ENCODE results near the gene INHA.

Gene INHA

DNA sequence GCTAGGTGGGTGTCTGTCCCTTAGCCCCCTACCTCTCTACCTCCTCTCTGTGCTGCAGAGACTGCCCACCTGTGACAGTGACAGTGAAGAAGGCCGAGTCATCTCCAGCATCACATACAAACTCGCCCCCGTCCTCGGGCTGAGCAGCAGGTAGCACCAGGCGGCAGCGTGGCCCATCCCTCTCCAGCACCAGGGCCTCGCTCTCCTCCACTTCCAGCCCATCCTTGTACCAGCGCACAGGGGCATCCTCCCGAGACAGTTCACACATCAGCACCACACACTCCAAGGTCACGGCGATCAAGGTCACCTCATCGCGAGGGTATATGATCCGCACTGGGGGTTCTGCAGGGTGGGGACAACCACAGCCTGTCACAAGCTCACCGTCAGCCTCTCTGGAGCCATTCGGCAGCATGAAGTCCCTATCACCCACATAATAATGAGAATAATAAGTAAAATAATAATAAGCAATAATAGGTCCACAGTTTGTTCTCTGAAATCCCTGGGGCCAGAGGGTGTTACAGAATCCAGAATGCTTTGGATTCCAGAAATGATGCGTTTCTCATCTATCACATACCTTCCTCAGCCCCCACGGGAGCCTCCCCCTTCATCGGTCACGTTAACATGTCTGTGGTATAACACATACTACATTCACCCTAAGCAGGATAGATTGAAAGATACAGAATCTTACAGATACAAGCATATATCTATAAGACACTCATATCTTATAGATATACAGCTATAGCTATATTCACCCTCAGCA, 12.8 kb upstream of the INHA start:
- no peak for DNase-seq (ENCODE audit: low read depth)

DNA sequence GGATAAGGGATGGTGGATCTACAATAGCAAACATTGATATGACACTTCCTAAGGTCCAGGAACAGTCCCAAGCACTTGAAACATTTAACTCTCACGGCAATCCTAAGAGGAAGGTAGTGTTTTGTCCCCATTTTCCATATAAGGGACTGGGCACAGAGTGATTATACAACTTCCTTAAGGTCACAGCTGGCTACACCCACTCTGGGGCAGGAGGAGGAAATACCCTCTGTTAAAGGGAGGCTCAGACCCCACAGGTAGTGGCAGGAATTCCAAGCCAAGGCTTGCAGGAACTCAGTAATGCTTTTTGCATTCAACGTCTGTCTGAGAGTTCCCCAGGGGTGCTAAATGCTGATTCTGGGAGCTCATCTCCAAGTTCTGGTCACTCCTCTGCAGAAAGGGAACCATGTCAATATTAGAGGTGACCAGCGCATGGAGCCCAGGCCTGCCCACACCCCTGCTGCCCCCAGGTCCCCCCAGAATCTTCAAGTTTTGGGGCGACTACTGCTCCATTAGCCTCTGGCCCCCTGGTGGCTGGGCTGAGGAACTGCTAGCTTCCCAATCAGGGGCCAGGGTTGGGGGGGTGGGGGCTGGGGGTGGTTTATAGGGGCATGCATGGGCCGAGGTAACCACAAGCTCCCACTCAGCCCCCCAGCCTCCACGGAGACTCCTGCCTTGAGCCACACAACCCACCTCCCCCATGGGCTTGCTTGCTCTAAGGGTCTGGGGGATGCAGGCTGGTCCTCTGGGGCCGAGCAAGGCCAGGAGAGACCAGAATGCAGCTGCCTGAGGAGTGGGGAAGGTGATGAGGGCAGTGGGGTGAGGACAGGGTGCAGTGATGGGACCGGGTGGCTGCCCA, 11.8 kb upstream of the INHA start:
- DNase-seq (ENCODE audit: low read depth): no peak

DNA sequence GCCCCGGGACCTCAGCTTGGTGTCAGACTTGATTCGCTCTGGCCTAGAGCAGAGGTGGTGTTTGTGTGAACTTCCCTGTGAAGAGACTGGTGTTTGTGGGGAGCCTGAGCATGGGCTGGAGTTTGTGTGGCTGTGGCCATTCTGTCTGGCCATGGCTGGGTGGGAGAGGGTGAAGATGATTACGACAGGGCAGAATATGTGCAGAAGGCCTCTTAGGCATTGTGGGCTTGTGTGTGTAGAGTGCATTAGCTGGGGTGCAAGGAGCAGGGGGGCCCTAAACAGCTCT, 11.3 kb upstream of the INHA start:
- DNase-seq (ENCODE audit: low read depth): no peak

DNA sequence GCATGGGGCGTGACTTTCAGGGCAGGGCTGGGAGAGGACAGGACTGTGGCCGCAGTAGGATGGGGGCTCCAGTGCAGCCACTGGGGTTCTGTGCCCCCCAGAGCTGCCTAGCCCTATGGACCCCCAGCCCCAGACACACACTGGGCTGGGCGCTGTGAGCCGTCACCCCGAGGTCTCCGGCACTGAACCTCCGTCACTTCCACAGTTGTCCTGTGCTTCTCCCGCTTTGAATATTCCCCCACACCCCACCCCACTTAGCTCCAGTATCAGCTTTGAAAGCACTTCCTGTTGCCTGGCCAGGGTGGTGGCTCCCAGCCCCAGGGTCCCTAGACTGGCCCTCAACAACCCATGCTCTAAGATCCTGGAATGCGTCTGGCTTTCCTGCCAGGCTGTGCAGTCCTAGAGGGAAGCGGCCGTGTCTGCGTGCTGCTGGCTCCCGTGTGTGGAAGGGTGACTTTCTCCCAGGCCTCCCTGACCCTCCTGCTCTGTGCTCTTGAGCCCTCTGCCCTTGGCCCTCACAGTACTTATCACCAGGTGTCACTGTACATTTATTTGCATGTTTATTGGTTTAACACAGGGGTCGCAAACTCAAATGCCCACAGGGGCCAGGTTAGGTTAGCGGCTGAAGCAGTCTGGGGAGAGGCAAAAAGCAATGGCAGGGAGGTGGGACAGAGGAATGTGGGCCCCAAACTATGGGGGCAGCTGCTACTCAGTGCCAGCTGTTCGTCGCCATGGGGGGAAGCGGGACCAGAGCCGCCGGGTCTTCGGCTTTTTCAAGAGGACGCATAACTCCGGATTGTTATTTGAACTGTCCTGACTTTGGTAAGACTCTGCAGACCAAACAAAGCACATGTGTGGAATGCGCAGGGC, 10.7 kb upstream of the INHA start:
- no peak for DNase-seq (ENCODE audit: low read depth)

DNA sequence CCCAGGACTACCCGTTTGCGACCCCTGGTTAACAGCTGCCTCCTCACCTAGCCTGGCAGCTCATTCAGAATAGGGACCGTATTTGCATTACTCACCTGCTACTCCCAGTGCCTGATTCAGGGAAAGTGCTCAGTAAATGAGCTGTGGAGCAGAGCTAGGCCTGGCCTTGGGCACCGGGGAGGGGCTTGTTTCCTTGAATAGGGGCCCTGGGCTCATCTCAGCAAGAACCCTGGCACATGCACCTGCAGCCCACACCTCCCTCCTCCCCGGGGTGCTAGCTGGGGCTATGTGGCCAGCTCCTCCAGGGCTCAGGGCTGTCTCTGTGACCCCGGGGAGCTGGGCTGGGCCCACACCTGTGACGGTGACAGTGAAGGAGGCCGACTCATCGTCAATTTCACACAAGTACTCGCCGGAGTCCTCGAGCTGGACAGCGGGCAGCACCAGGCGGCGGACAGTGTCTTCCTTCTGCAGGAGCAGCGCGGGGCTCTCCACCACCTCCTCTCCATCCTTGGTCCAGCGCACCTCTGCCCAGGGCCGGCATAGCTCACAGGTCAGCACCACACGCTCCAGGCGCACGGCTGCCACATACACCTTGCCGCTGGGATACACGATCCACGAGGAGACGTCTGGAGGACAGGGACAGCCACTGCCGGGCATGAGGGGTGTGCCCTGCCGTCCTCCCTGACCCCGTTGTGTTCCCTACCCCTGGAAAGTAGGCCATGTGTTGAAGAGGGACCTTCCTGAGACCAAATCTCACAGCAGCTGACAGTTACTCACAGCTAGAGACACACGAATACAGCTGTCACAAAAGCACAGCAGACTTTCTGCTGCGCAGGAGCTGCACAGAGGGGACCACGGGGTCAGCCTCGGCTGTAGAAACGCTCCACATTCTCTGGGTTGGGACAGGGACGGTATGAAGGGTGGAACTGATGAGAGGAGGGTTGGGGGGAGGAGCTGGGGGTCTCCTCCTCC, 9.8 kb upstream of the INHA start:
- no peak for DNase-seq (ENCODE audit: low read depth)

DNA sequence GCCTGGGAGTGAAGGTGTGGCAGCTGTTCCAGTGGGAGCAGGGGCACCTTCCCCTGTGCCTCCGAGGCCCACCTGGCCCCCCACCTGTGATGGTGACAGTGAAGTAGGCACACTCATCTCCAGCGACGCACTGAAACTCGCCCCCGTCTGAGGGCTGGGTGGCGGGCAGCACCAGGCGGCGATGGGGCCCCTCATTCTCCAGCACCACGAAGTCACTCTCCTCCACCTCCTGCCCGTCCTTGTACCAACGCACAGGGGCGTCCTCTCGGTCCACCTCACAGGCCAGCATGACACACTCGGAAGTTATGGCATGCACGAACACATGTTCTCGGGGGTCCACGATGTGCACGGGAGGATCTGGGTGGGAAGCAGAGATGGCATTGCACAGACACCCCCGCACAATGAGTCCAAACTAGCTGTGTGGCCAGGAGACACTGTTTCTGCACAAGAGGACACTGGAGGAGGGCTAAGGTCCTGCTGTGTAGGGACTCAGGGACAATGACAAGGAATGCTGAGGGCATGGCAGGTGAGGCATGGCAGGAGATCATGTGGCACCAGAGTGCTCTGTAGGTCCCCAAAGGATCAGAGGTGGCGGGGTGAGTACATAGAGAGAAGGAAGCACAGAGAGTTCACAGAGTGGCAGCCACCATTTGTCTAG, 8.7 kb upstream of the INHA start:
- DNase-seq (ENCODE audit: low read depth): no peak

DNA sequence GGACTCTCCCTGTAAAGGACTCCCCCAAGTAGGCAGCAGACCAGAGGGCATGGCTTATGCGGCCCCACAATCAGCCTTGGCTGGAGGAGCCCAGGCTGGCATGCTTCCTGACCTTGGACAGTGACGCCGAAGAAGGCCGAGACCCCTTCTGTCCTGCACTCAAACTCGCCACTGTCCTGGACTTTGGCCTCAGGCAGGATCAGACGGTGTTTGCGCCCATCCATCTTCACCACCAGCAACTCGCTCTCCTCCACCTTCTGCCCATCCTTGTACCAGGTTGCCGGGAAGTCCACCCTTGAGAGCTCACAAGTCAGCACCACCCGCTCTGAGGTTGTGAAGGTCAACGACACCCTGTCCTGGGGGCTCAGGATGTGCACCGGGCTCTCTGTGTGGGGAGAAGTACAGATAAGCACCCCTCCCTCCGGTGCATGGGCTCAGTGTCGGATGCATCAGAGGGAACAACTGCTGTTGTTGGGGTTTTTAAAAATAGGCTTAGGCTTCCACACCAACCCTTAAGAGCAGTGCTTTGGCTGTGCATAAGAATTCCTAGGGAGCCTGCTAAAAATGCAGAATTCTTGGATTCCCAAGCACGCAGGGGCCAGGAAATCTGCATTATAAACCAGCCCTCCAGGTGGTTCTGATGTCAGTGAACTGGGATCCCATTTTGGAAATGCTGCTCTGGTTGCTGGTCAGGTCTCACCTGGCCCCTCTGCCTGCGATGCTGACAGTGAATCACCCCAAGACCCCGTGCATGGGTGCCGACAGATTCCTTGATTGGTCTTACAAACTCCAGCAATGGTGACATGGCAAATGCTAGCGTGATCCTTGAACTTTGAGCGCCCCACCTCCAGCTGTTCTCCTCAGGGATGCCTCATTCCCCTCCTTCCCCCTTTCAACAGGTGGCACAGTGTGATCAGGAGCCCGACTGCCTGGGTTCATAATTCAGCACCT, 6.7 kb upstream of the INHA start:
- no peak for DNase-seq (ENCODE audit: low read depth)

DNA sequence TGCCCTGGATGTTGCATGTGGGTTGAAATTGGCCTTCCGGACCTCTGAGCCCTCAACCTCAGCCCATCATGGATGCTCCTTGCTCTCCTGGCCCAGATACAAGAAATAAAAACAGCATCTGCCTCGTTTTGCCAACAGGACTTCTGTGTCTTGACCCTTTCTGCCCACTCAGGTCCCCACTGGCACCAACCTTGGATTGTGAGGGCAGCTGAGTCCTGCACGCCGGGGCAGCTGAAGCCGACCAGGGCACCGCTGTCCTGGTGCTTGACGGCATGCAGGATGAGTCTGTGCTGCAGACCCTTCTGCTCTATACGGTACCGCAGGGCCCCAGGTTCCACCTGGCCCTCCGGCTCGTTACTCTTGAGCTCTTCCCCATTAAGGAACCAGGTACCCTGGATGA, 5.5 kb upstream of the INHA start:
- DNase-seq (ENCODE audit: low read depth): no peak

DNA sequence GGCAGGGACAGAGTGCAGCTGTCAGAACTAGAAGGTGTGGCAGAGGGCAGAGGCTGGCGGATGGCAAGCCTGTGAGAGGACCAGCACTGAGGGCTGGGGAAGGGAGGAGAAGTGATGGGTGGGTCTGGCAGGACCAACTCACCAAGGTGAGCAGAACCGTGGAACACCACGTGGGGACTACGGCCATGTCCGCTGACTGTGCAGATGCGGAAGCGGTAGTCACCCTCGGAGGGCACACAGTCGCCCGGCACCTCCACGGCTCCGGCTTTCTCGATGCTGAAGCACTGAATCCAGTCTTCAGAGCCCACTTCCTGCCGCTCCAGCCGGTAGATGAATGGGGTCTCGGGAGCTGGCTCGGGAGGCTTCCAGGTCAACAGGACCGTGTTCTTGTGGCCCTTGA, 5.0 kb upstream of the INHA start:
- DNase-seq (ENCODE audit: low read depth): no peak

DNA sequence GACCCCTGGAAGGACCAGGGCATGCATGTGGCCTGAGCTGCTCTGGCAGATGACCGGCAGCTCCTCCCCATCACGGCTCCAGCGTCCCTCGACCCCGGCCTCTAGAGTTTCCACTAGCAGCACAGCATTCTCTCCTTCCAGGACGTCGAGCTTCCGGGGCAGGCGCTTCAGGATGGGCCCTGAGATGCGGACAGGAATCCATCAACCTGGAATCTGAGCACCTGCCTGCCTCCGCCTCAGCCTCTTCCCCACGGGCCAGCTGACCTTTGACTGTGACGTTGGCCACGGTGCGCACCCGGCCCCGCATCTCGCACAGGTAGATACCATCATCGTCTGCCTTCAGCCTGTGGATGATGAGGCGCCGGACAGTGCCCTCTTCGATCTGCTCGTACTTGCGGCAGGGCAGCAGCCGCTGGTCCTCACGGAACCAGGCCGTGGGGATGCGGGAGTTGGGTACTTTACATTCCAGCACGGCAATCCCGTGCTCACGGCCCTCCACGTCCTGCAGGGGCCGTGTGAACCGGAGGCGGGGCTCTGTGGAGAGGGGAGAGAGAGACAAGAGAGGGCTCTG, 4.2 kb upstream of the INHA start:
- DNase-seq (ENCODE audit: low read depth): no peak

DNA sequence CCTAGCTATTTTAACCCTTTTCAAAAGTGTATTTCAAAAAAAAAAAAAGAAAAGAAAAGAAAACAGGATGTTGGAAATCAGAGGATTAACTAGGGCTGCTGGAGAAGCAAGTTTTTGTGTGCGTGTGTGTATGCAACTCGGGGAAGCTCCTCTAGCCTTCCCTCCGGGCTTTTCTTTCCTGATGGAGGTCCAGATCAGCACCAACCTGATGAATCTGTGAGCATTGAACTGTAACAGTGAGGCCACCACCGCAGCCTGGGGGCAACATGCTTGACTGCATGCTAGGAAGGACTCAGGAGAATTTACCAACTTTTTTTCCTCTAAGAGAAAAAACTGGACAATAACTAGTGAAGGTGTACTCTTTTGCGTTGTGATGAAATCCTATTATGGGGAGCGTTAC, 3.1 kb upstream of the INHA start:
- DNase-seq (ENCODE audit: low read depth): no peak

DNA sequence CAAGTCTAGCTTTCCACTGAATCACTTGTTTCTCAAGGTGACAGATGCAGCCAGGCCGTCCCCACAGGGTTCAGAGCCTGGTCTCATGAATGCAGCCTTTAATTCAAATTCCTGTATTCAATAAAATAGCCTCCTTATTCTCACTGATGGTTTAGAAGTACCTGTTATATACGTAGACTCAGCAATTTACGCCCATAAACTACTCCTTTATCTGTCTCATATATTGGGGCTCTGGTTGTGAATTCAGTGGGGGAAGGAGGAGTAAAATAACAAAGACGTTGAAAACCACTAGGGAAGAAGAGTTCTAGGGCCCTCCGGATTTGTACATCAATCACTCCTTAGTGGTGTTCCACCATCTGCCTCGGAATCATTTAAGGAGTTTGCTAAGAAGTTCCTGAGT, 2.5 kb upstream of the INHA start:
- no peak for DNase-seq (ENCODE audit: low read depth)

DNA sequence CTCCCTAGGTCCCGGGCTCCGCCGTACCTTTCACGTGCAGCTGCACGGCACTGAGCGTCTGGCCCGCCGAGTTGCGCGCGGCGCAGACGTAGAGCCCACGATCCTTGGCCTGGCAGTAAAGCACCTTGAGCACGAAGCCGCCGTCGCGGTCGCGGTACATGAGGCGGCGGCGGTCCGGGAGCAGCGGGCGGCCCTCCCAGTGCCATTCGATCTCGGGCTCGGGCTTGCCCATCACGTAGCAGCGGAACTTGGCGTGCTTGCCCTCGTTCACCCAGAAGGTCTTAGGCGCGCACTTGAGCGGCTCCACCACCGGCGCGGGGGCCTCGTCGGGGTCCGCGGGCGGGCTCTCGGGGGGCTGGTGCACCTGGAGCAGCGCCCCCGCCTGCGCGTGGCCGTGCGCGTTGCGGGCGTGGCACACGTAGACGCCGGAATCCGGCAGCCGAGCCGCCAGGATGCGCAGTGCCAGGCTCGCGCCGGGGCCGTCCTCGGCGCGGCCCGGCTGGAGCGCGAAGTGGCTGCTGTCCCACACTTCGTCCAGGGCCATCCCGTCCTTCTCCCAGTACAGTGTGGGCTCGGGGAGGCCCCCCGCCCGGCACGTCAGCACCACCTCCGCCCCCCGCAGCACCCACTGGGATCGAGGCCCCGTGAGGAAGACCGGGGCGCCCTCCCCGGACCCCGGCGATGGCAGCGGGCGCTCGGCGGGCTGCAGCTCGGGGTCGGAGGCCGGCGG, 1.8 kb upstream of the INHA start:
- DNase-seq (ENCODE audit: low read depth): no peak

DNA sequence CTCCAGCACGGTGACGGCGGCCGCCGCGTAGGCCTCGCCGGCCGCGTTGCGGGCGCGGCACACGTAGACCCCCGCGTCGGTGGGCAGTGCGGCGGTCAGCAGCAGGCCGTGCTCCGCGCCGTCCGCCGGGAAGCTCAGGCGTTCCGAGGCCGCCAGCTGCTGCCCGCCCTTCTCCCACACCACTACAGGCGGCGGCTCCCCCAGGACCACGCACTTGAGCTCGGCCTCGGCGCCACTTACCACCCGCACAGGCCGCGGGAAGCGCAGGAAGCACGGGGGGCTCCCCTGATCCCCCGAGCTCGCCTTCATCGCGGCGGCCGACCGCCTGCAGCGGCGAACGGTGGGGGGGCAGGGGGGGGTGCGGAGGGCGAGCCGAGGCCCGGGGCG, 1.2 kb upstream of the INHA start:
- no peak for DNase-seq (ENCODE audit: low read depth)

DNA sequence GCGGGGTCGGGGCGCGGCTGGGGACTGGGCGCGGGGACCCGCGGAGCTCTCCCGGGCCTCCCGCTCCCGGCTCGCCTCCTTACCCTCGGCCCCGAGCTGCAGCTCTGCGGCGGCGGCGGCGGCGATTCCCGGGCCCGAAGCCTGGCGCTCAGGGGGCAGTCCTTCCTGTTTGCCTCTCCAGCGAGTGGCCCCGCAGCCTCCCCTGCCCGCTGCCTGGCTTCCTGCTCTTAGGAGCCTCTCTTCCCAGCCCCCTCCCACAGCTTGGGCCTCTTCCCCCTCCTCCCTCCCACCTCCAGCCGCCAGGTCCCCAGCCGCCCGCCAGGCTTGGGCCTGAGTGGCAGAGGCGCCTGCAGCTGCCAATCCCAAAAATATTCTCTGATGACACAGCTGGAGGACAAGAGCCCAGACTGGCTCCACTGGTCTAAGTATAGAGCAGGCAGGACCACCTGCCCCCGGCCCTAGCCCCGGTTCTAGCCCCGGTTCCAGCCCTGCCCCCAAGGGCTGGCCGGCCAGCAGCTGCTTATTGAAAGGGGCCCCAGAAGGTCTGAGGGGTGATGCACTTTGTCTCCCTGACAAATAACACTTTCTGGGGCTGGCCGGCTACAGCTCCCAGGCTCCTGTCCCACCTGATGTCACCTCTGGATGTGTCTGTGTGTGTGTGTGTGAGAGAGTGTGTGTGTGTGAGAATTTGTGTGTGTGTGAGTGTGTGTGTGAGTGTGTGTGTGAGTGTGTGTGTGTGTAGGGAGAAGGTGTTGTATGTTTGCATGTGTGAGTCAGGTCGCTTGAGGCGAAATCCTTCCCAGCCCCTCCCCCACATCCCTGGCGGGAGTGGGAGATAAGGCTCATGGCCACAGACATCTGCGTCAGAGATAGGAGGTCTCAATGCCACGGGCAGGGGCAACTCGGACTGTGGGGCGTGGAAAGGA, 536 bp upstream of the INHA start, which contains the start of gene OBSL1:
Gene OBSL1 (minus strand): TSS at position 229 of the 926 bp plus-strand sequence. CDS start 307 bp downstream, outside the sequence.
- DNase-seq (ENCODE audit: low read depth): no peak

DNA sequence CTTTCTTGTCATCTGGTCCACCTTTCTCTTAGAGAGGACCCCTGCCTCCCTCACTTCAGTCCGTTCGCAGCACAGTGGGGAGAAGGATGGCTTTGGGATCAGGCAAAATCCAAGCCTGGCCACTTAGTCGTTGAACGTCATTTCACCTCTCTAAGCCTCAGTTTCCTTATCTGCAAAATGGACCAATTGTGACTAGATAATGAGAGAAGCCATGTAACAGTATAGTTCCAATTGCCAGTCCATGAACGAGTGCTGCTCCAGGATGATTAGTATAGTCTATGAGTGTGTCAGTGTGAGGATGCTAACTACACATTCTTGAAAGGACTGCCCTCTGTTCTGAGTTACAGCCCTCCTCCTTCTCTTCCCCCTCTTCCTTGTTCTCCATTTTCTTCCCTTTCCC, 1.1 kb downstream of the INHA start:
- DNase-seq (ENCODE audit: low read depth): no peak

DNA sequence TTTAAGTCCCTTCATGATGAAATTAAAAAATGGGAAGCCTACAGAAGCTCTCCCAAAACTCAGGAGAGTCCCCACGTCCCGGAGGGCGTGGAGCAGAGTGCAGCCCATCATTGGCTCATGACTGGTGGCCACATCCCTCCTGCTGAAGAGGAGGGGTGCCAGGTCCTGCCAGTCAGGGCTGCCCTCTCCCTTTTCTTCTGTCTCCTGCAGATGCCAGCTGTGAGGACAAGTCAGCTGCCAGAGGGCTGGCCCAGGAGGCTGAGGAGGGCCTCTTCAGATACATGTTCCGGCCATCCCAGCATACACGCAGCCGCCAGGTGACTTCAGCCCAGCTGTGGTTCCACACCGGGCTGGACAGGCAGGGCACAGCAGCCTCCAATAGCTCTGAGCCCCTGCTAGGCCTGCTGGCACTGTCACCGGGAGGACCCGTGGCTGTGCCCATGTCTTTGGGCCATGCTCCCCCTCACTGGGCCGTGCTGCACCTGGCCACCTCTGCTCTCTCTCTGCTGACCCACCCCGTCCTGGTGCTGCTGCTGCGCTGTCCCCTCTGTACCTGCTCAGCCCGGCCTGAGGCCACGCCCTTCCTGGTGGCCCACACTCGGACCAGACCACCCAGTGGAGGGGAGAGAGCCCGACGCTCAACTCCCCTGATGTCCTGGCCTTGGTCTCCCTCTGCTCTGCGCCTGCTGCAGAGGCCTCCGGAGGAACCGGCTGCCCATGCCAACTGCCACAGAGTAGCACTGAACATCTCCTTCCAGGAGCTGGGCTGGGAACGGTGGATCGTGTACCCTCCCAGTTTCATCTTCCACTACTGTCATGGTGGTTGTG, 2.6 kb downstream of the INHA start:
- DNase-seq (ENCODE audit: low read depth): no peak

Measured in activated T-helper 9 cell treated with anti-CD3 and anti-CD28 coated beads, Interleukin-2, amount 50 U/mL, for 16 hours (primary cell).